AG09319 (cell line): ENCODE results near the gene MOB3A.

Source experiments
- DNase-seq: peaks from one replicate; pipeline ENCODE4 v3.0.0-alpha.2; 2010; ENCODE audit warnings: low read depth; ENCODE audit errors: extremely low read depth
- CTCF ChIP-seq: IDR thresholded peaks from 2 replicates; pipeline ENCODE4 v1.5.1; 2011; ENCODE audit warnings: low read depth, mild to moderate bottlenecking, inconsistent platforms, low read length, moderate library complexity

MOB3A gene

GRCh38 chr19:2047449-2048103, 48.5 kb downstream of the MOB3A start:
- TF ChIP-seq CTCF = no peak
- no peak for DNase-seq

- no peak for TF ChIP-seq CTCF
- DNase-seq = no peak
Measured at GRCh38 chr19:2047076-2047448, 49.1 kb downstream of the MOB3A start.

- TF ChIP-seq CTCF = no peak
- DNase-seq = no peak
Measured at GRCh38 chr19:2046046-2046907, 49.8 kb downstream of the MOB3A start.

GRCh38 chr19:2045501-2046045, 50.6 kb downstream of the MOB3A start:
- no peak for DNase-seq
- no peak for TF ChIP-seq CTCF

- TF ChIP-seq CTCF = no peak
- no peak for DNase-seq
Measured at GRCh38 chr19:2044709-2045500, 51.2 kb downstream of the MOB3A start.

- no peak for TF ChIP-seq CTCF
- DNase-seq = no peak
Measured at GRCh38 chr19:2043961-2044708, 52.0 kb downstream of the MOB3A start.
